ENCODE results near the gene TREML1. TPM values are rescaled to one million over a fixed set of nuclear protein-coding genes. Genes with fewer than 3 reads are reported as not detected.

The TREML1 gene
- total and polyA plus RNA-seq, 2 of the 4 experiments (the other 2 are of a cell fraction) = not detected

DNA sequence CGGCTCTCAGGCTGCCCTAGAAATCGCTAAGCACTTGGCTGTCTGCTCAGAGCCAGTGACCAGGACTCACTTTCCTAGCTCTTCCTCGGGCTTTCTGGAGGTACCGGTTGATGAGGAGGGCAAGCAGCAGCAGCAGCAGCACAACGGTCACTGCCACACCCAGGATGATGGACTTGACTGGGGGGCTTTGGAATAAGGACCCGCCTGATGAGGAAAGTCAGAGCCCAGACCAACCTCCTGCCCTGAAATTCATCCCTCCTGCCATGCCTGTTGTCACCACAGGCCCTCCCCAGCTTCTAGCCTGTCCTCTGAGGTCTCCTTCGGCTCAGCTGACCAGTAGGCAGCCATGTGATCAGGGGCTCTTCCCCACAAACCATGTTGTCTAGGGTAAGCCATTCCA is 30.6 kb upstream of the TREML1 start:
- H3K56ac ChIP-seq (ENCODE audit: extremely low read depth, insufficient read depth, low read length) = no peak overlapping the region
- no peak overlapping the region for H3K23ac ChIP-seq (ENCODE audit: low read depth, low read length)
- no peak overlapping the region for H2BK20ac ChIP-seq (ENCODE audit: low read depth, low read length)
- H3K4me2 ChIP-seq (ENCODE audit: low read depth, low read length) = no peak overlapping the region
- H3K4ac ChIP-seq (ENCODE audit: low read depth, low read length) = no peak overlapping the region
- POLR2A ChIA-PET (ENCODE audit: unreplicated experiment) = no interaction called here
- no peak overlapping the region for H3K4me3 ChIP-seq (ENCODE audit: insufficient read depth, low read depth, low read length)
- CTCF ChIA-PET = interaction anchor here (0.6 kb wide), 1 partner anchor 186 kb away, joined by 5 read pairs; no protein-coding TSS in a partner anchor
- H3K27me3 ChIP-seq (ENCODE audit: control insufficient read depth, insufficient read depth, low read length) = peaks cover 22% of the 10 kb centered on the region; the same call in 1 of the 2 replicates
- H3K36me3 ChIP-seq (ENCODE audit: control insufficient read depth, insufficient read depth, low read length) = no peaks in the 10 kb centered on the region
- H3K27ac ChIP-seq (ENCODE audit: insufficient read depth, low read length) = no peak overlapping the region
- H3K4me1 ChIP-seq (ENCODE audit: control insufficient read depth, insufficient read depth, low read length) = no peaks in the 10 kb centered on the region
- BruUV-seq (replicated peaks) = no TSS peak
- in situ Hi-C loops (cut with MboI; ENCODE audit: low sequenced_read_pairs) = loop anchor here (10.0 kb wide), 1 partner anchor 90 kb away; no protein-coding TSS in a partner anchor
- H2AK5ac ChIP-seq (ENCODE audit: low read depth, low read length) = no peak overlapping the region
- no peaks in the 10 kb centered on the region for H3K79me1 ChIP-seq (ENCODE audit: low read depth in 1 of 2, low read length in 2 of 2)
- no peak overlapping the region for H4K8ac ChIP-seq (ENCODE audit: low read depth in 2 of 2, low read length in 2 of 2)
- no peaks in the 10 kb centered on the region; the same call in 1 of the 2 replicates for H3K9me3 ChIP-seq (ENCODE audit: control insufficient read depth, insufficient read depth, low read length)
- no peak overlapping the region for H2BK5ac ChIP-seq (ENCODE audit: low read depth, low read length, poor library complexity, severe bottlenecking)
- DNase-seq (no peak), ATAC-seq (ENCODE audit: low read depth) (no peak)
- H4K5ac ChIP-seq (ENCODE audit: low read depth, low read length) = no peak overlapping the region
- no peak overlapping the region for H3K9ac ChIP-seq (ENCODE audit: low read depth, low read length)
- WGBS, 2 experiments (ENCODE audit: extremely low coverage in 2 of 2, insufficient read length in 1 of 2) = 57% methylated on average over 1 of the region's 7 CpGs; no CpG with 5 or more reads in 1 of the 2 experiments
- dilution Hi-C loops (cut with HindIII; ENCODE audit: low sequenced_read_pairs, unreplicated experiment) = no loop called here
- H3K14ac ChIP-seq (replicated peaks; ENCODE audit: low read depth, low read length) = no peak overlapping the region
- no peaks in the 10 kb centered on the region for H3K9me1 ChIP-seq (ENCODE audit: insufficient read depth, low read length)
- H2BK120ac ChIP-seq (ENCODE audit: low read depth, low read length) = no peak overlapping the region
- no peak overlapping the region for H2AK9ac ChIP-seq (replicated peaks; ENCODE audit: low read depth, low read length, poor library complexity)
- no peak overlapping the region for H2AFZ ChIP-seq (replicated peaks; ENCODE audit: low read length, poor library complexity)
- no peak overlapping the region for H2BK15ac ChIP-seq (ENCODE audit: low read depth, low read length)
- H4K91ac ChIP-seq (ENCODE audit: insufficient read depth, low read depth, low read length) = no peak overlapping the region
- TF ChIP-seq MAFK (IDR thresholded peaks at IDR 0.05; ENCODE audit: low read depth, low read length) (no peak), ELK1 (IDR thresholded peaks at IDR 0.05; ENCODE audit: borderline replicate concordance, low read depth, low read length) (no peak), POLR2A (IDR thresholded peaks at IDR 0.05; ENCODE audit: low read depth, low read length) (no peak), SMC3 (IDR thresholded peaks at IDR 0.05; ENCODE audit: low read depth, low read length) (no peak), RAD21 (IDR thresholded peaks at IDR 0.05; ENCODE audit: low read length) (no peak), RFX5 (IDR thresholded peaks at IDR 0.05; ENCODE audit: low read depth, low read length) (no peak), RCOR1 (IDR thresholded peaks at IDR 0.05; ENCODE audit: insufficient replicate concordance, low read length) (no peak), BHLHE40 (IDR thresholded peaks at IDR 0.05; ENCODE audit: low read depth, low read length) (no peak), MXI1 (IDR thresholded peaks at IDR 0.05; ENCODE audit: borderline replicate concordance, low read depth, low read length) (no peak)
- TF ChIP-seq, protein P1, sequence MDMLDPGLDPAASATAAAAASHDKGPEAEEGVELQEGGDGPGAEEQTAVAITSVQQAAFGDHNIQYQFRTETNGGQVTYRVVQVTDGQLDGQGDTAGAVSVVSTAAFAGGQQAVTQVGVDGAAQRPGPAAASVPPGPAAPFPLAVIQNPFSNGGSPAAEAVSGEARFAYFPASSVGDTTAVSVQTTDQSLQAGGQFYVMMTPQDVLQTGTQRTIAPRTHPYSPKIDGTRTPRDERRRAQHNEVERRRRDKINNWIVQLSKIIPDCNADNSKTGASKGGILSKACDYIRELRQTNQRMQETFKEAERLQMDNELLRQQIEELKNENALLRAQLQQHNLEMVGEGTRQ (IDR thresholded peaks at IDR 0.05; ENCODE audit: low read depth, low read length) = no peak
- no peaks in the 10 kb centered on the region for H4K20me1 ChIP-seq (ENCODE audit: insufficient read depth, low read length)
- no peak overlapping the region for H3K18ac ChIP-seq (ENCODE audit: low read depth, low read length)
- intact Hi-C loops (cut with micrococcal nuclease) = no loop called here

Data from IMR-90 (cell line).